ENCODE data around the gene SPRYD3. TPM values are rescaled to one million over a fixed set of nuclear protein-coding genes. Genes with fewer than 3 reads are reported as not detected.
A peak's percentile ranks its signal among the peaks of the same experiment; 100 is the strongest.
"Not testable (repeated sequence)": the region's sequence is repeated elsewhere in the genome, so short reads cannot be mapped to it uniquely, and the experiment has no call there.

SPRYD3 gene
- total and polyA plus RNA-seq, 2 donors: 9.1 to 17.3 TPM

DNA sequence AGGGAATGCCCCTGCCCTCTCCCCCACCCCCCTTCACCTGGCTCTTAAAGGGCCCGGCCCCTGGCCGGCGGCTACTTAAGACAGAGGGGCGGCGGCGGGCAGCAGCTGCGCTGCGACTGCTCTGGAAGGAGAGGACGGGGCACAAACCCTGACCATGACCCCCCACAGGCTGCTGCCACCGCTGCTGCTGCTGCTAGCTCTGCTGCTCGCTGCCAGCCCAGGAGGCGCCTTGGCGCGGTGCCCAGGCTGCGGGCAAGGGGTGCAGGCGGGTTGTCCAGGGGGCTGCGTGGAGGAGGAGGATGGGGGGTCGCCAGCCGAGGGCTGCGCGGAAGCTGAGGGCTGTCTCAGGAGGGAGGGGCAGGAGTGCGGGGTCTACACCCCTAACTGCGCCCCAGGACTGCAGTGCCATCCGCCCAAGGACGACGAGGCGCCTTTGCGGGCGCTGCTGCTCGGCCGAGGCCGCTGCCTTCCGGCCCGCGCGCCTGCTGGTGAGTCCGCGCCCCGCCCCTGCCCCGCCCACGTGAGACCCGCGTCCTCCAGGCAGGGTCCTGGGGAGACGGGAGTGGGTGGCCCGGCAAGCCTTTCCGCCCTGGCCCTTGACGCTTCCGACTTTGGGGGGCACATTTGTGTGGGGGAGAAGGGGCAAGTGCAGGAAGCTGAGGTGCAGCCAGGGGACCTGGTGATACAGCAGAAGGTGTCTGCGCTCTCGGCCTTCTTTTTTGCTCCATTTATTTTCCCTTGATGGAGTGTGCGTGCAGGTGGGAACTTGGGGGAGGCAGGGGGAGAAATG, 18.6 kb upstream of the SPRYD3 start, which contains the start of gene IGFBP6:
TSS of gene IGFBP6 (plus strand) at position 104 of the 790 bp plus-strand sequence. CDS start at position 155, 51 bp downstream.
- WGBS: under 1% methylated on average over 51 of the region's 51 CpGs
- H3K9me3 ChIP-seq (ENCODE audit: control insufficient read depth in 2 of 2, insufficient read depth in 1 of 2, low read length in 1 of 2): no peaks in the 10 kb centered on the region
- peak within 1 kb of the TSS; percentile 33 to 47 for H3K4me3 ChIP-seq (ENCODE audit: low read length in 2 of 2)
- peak within 1 kb of the TSS; percentile 22 to 42 for H3K27ac ChIP-seq (ENCODE audit: low read depth in 1 of 2, low read length in 1 of 2)
- no peaks in the 10 kb centered on the region for H3K36me3 ChIP-seq (ENCODE audit: control insufficient read depth in 2 of 2, insufficient read depth in 2 of 2, low read length in 1 of 2)
- peaks cover 14 to 37% of the 10 kb centered on the region in 2 donors for H3K27me3 ChIP-seq (ENCODE audit: control insufficient read depth in 2 of 2, insufficient read depth in 1 of 2, low read length in 1 of 2)
- DNase-seq (ENCODE audit: low read depth in 6 of 9, low spot score in 9 of 9): peak in 3 of 9 donors; percentile 52 to 62 (median 53)
- peaks cover 8 to 42% of the 10 kb centered on the region in 2 donors for H3K4me1 ChIP-seq (ENCODE audit: control insufficient read depth in 2 of 2, insufficient read depth in 2 of 2, low read length in 2 of 2)

DNA sequence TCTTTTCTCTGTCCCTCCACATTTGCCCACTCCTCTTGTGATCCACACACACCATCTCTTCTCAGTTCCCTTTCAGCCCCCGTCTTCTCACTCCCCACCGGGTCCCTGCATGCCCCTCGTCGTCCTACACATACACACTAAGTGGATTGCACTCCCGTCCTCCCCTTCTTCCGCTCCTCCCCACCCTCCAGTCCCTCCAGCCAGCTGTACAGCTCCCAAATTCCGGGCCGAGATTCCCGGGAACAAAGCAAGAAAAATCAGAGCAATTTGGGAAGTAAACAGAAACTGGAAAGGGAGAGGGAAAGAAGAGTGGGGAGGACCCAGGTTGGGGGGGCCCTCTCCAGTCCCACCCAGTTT, 18.0 kb upstream of the SPRYD3 start:
- peaks cover 7 to 37% of the 10 kb centered on the region in 2 donors for H3K4me1 ChIP-seq (ENCODE audit: control insufficient read depth in 2 of 2, insufficient read depth in 2 of 2, low read length in 2 of 2)
- H3K4me3 ChIP-seq (ENCODE audit: low read length in 2 of 2): peak overlapping the region; percentile 33 to 47
- H3K36me3 ChIP-seq (ENCODE audit: control insufficient read depth in 2 of 2, insufficient read depth in 2 of 2, low read length in 1 of 2): no peaks in the 10 kb centered on the region
- H3K27ac ChIP-seq (ENCODE audit: low read depth in 1 of 2, low read length in 1 of 2): no peak overlapping the region
- no peaks in the 10 kb centered on the region for H3K9me3 ChIP-seq (ENCODE audit: control insufficient read depth in 2 of 2, insufficient read depth in 1 of 2, low read length in 1 of 2)
- DNase-seq (ENCODE audit: low read depth in 6 of 9, low spot score in 9 of 9): no peak
- H3K27me3 ChIP-seq (ENCODE audit: control insufficient read depth in 2 of 2, insufficient read depth in 1 of 2, low read length in 1 of 2): peaks cover 14 to 37% of the 10 kb centered on the region in 2 donors
- WGBS: 10% methylated on average over 9 of the region's 9 CpGs

DNA sequence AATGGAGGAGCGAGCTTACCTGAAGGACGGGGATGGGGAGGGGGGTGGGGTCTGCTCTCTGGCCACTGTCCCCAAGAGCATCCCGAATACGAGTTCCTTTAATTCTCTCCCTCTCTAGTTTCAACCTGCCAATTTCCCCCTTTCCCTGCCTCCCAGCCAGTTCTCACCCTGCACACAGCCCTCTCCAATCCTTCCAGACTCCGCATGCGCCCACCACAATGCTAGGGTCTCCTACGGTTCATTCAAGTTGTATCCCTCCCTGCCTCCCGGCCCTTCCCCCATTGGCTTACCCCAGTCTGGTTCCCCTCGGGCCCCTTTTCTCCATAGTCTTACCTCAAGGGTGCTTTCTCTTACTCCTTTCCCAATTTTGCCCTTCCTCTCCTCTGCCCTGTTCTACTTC, 17.6 kb upstream of the SPRYD3 start:
- Histone ChIP-seq H3K36me3 (ENCODE audit: control insufficient read depth in 2 of 2, insufficient read depth in 2 of 2, low read length in 1 of 2) (no peaks in the 10 kb centered on the region), H3K4me1 (ENCODE audit: control insufficient read depth in 2 of 2, insufficient read depth in 2 of 2, low read length in 2 of 2) (peaks cover 7 to 32% of the 10 kb centered on the region in 2 donors)
- WGBS: 81% methylated on average over 9 of the region's 9 CpGs

DNA sequence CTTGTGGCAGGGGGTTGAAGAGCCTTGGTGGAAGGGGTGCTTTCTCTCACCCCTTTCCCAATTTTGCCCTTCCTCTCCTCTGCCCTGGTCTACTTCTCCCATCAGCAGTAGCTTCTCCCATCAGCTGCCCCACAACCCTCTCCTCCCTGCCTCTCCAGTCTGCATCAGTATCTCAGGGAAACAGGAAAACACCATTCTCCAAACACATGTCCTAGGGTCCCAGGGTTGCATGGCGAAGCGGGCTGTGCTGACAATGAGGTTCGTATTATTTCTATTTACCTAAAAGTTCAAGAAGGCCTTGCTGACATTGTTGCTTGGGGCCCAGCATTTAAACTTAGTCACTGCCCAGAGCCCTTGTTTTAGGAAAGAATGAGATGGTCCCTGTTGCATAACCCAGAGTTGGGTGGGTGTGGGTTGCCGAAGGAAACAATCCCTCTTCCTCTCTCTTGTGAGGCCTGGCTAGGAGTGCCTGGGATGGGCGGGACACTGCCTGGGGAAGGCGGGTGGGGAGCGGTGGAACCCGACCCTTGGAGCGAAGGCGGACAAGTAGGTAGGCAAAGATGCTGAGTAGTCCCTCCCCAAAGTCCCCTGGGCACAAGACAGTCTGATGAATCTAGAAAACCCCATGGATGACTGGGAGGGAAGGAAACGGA, 17.0 kb upstream of the SPRYD3 start:
- peak overlapping the region in 1 of 2 donors; percentile 46 for H3K27ac ChIP-seq (ENCODE audit: low read depth in 1 of 2, low read length in 1 of 2)
- no peaks in the 10 kb centered on the region for H3K9me3 ChIP-seq (ENCODE audit: control insufficient read depth in 2 of 2, insufficient read depth in 1 of 2, low read length in 1 of 2)
- no peak overlapping the region for H3K4me3 ChIP-seq (ENCODE audit: low read length in 2 of 2)
- H3K4me1 ChIP-seq (ENCODE audit: control insufficient read depth in 2 of 2, insufficient read depth in 2 of 2, low read length in 2 of 2): peaks cover 7 to 27% of the 10 kb centered on the region in 2 donors
- H3K27me3 ChIP-seq (ENCODE audit: control insufficient read depth in 2 of 2, insufficient read depth in 1 of 2, low read length in 1 of 2): peaks cover 14 to 37% of the 10 kb centered on the region in 2 donors
- no peaks in the 10 kb centered on the region for H3K36me3 ChIP-seq (ENCODE audit: control insufficient read depth in 2 of 2, insufficient read depth in 2 of 2, low read length in 1 of 2)
- no peak for DNase-seq (ENCODE audit: low read depth in 6 of 9, low spot score in 9 of 9)
- WGBS: 93% methylated on average over 11 of the region's 11 CpGs

More for the DNA sequence above, 17.6 kb upstream of the SPRYD3 start:
- H3K4me3 ChIP-seq (ENCODE audit: low read length in 2 of 2): no peak overlapping the region
- peak overlapping the region in 1 of 2 donors; percentile 25 for H3K27ac ChIP-seq (ENCODE audit: low read depth in 1 of 2, low read length in 1 of 2)
- H3K27me3 ChIP-seq (ENCODE audit: control insufficient read depth in 2 of 2, insufficient read depth in 1 of 2, low read length in 1 of 2): peaks cover 14 to 37% of the 10 kb centered on the region in 2 donors
- H3K9me3 ChIP-seq (ENCODE audit: control insufficient read depth in 2 of 2, insufficient read depth in 1 of 2, low read length in 1 of 2): no peaks in the 10 kb centered on the region
- no peak for DNase-seq (ENCODE audit: low read depth in 6 of 9, low spot score in 9 of 9)

DNA sequence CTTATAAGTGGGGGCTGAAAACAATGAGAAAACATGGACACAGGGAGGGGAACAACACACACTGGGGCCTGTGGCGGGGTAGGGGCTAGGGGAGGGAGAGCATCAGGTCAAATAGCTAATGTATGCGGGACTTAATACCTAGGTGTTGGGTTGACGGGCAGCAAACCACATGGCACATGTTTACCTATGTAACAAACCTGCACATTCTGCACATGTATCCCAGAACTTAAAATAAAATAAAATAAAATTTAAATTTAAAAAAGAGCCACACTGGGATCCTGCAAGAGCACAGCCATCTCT, 16.4 kb upstream of the SPRYD3 start:
- 98% methylated on average over 3 of the region's 3 CpGs for WGBS
- peaks cover 7 to 27% of the 10 kb centered on the region in 2 donors for H3K4me1 ChIP-seq (ENCODE audit: control insufficient read depth in 2 of 2, insufficient read depth in 2 of 2, low read length in 2 of 2)
- not testable (repeated sequence) for H3K27ac ChIP-seq (ENCODE audit: low read depth in 1 of 2, low read length in 1 of 2); H3K9me3 ChIP-seq (ENCODE audit: control insufficient read depth in 2 of 2, insufficient read depth in 1 of 2, low read length in 1 of 2); H3K4me3 ChIP-seq (ENCODE audit: low read length in 2 of 2); H3K36me3 ChIP-seq (ENCODE audit: control insufficient read depth in 2 of 2, insufficient read depth in 2 of 2, low read length in 1 of 2); DNase-seq (ENCODE audit: low read depth in 6 of 9, low spot score in 9 of 9)
- peaks cover 14 to 37% of the 10 kb centered on the region in 2 donors for H3K27me3 ChIP-seq (ENCODE audit: control insufficient read depth in 2 of 2, insufficient read depth in 1 of 2, low read length in 1 of 2)

DNA sequence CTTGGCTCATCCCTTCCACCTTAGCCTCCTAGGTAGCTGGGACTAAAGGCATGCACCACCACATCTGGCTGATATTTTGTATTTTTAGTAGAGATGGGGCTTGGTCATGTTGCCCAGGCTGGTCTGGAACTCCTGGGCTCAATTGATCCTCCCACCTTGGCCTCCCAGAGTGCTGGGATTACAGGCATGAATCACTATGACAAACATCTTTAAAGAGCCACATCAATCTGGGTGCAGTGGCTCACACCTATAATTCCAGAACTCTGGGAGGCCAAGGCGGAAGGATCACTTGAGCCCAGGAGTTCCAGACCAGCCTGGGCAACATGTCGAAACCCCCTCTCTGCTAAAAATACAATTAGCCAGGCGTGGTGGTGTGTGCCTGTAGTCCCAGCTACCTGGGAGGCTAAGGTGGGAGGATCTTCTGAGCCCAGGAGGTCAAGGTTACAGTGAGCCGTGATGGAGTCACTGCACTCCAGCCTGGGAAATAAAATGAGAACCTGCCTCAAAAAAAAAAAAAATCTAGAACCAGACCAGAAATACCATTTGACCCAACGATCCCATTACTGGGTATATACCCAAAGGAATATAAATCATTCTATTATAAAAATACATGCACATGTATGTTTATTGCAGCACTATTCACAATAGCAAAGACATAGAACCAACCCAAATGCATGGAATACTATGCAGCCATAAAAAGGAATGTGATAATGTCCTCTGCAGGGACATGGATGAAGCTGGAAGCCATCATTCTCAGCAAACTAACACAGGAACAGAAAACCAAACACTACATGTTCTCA, 15.8 kb upstream of the SPRYD3 start:
- peaks cover 7 to 27% of the 10 kb centered on the region in 2 donors for H3K4me1 ChIP-seq (ENCODE audit: control insufficient read depth in 2 of 2, insufficient read depth in 2 of 2, low read length in 2 of 2)
- not testable (repeated sequence) for H3K27ac ChIP-seq (ENCODE audit: low read depth in 1 of 2, low read length in 1 of 2); DNase-seq (ENCODE audit: low read depth in 6 of 9, low spot score in 9 of 9); H3K9me3 ChIP-seq (ENCODE audit: control insufficient read depth in 2 of 2, insufficient read depth in 1 of 2, low read length in 1 of 2); H3K36me3 ChIP-seq (ENCODE audit: control insufficient read depth in 2 of 2, insufficient read depth in 2 of 2, low read length in 1 of 2); H3K4me3 ChIP-seq (ENCODE audit: low read length in 2 of 2)
- WGBS: 96% methylated on average over 5 of the region's 5 CpGs
- H3K27me3 ChIP-seq (ENCODE audit: control insufficient read depth in 2 of 2, insufficient read depth in 1 of 2, low read length in 1 of 2): peaks cover 14 to 39% of the 10 kb centered on the region in 2 donors

DNA sequence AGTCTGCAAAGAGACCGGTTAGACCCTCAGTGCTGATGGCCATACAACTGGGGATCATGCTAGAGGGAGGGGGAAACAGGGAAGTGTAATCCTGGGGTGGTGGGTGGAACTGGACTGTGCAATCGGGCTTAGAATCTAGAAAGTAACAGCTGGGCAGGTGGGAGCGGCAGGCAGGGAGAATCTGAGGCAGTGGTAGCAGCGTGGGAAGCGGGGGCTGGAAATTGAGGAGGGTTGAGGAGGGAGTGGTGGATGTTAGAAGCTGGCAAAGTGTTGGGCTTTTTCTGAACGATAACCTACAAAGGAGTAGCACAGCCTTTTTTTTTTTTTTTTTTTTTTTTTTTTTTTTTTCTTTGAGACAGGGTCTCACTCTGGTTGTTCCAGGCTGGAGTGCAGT, 15.2 kb upstream of the SPRYD3 start:
- Histone ChIP-seq H3K36me3 (ENCODE audit: control insufficient read depth in 2 of 2, insufficient read depth in 2 of 2, low read length in 1 of 2) (no peaks in the 10 kb centered on the region), H3K4me3 (ENCODE audit: low read length in 2 of 2) (no peak overlapping the region), H3K9me3 (ENCODE audit: control insufficient read depth in 2 of 2, insufficient read depth in 1 of 2, low read length in 1 of 2) (no peaks in the 10 kb centered on the region), H3K27ac (ENCODE audit: low read depth in 1 of 2, low read length in 1 of 2) (no peak overlapping the region), H3K4me1 (ENCODE audit: control insufficient read depth in 2 of 2, insufficient read depth in 2 of 2, low read length in 2 of 2) (peaks cover 7 to 24% of the 10 kb centered on the region in 2 donors), H3K27me3 (ENCODE audit: control insufficient read depth in 2 of 2, insufficient read depth in 1 of 2, low read length in 1 of 2) (peaks cover 14 to 39% of the 10 kb centered on the region in 2 donors)
- DNase-seq (ENCODE audit: low read depth in 6 of 9, low spot score in 9 of 9): no peak
- 95% methylated on average over 6 of the region's 6 CpGs for WGBS

DNA sequence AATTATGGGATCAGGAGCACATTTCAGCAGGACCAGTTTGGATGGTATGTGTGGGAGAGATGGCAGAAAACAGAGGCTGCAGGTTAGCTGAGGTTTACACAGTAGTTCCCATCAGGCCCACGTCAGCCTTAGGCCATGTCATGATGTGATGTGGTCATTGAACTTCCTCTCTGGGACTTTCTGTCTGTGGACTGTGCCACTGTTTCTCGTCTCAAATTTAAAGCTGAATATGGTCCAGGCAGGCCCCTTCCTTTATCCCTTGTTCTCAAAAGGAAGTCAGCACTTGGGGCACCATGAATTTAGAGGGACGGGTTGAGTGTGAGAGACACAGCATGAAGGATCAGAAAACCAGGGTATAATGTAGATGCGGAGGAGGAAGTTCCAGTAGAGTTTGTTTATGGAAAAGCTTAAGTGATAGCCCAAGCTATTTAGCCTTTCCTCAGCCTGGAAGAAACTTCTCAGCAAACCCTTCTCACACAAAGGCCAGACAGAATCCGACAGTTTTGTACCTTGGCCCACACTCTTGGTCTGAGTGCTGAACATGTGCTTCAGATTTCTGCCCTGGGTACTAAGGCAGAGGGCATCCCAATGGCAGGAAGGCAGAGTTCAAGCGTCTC, 14.7 kb upstream of the SPRYD3 start:
- 75% methylated on average over 6 of the region's 6 CpGs for WGBS
- no peak for DNase-seq (ENCODE audit: low read depth in 6 of 9, low spot score in 9 of 9)
- no peaks in the 10 kb centered on the region for H3K36me3 ChIP-seq (ENCODE audit: control insufficient read depth in 2 of 2, insufficient read depth in 2 of 2, low read length in 1 of 2)
- H3K27ac ChIP-seq (ENCODE audit: low read depth in 1 of 2, low read length in 1 of 2): no peak overlapping the region
- peaks cover 7 to 19% of the 10 kb centered on the region in 2 donors for H3K4me1 ChIP-seq (ENCODE audit: control insufficient read depth in 2 of 2, insufficient read depth in 2 of 2, low read length in 2 of 2)
- no peak overlapping the region for H3K4me3 ChIP-seq (ENCODE audit: low read length in 2 of 2)
- H3K27me3 ChIP-seq (ENCODE audit: control insufficient read depth in 2 of 2, insufficient read depth in 1 of 2, low read length in 1 of 2): peaks cover 12 to 34% of the 10 kb centered on the region in 2 donors
- H3K9me3 ChIP-seq (ENCODE audit: control insufficient read depth in 2 of 2, insufficient read depth in 1 of 2, low read length in 1 of 2): no peaks in the 10 kb centered on the region
